HG02981 (cell line): Measurements from ENCODE around the gene AARSD1.
A peak's percentile ranks its signal among the peaks of the same experiment; 100 is the strongest.
"Not testable (repeated sequence)": the region's sequence is repeated elsewhere in the genome, so short reads cannot be mapped to it uniquely, and the experiment has no call there.

Source experiments
- ATAC-seq: cut with Tn5 transposase; IDR thresholded peaks from one replicate; pipeline ENCODE4 v1.9.1; 2021; ENCODE audit warnings: mild to moderate bottlenecking, moderate library complexity; ENCODE audit not compliant: unreplicated experiment

The AARSD1 gene

DNA sequence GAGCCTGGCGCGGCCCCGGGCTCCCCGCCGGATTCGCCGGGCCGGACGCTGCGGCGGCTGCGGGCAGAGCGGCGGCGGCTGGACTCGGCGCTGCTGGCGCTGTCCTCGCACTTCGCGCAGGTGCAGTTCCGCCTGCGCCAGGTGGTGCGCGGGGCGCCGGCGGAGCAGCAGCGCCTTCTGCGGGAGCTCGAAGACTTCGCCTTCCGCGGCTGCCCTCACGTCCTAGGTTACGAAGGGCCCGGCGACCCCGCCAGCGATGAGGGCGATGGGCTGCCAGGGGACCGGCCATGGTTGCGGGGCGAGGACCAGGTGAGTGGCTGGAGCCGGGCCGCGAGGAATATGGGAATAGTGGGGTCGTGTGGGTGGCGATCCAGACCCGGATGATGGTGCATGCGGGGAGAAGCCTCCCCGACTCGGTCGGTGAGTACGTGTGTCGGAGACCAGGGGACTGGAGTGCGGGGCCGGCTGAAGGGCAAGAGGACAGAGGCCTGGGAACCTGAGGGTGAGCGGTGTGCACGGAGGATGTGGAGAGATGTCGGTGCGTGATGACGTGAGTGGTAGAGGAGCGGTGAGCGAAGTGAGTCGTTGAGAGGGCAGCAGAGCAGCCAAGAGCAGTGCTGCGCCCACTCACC is 16.6 kb upstream of the AARSD1 start:
- ATAC-seq, result peak; percentile 38

DNA sequence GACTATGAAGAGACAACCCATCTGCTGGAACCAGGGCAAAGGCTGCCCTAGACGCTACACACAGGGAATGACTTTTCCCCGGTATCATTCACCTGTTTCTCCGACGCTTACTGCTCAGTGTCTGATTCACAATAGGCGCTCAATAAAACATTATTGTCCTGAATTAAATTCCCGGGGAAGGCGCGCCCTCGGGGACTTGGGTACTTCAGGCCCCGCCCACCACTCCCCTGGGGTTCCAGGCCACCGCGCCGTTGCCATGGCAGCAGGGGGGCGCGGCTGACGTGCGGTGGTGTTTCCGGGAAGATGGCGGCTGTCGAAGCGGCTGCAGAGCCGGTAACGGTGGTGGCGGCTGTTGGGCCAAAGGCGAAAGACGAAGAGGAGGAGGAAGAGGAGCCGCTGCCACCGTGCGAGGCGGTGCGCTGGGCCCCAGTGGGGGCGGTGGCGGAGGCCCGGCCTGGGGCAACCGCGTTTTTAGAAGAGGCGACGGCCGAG is 16.1 kb upstream of the AARSD1 start, which contains the start of gene RUNDC1:
TSS of gene RUNDC1 (plus strand) at position 292 of the 492 bp plus-strand sequence. CDS start at position 304, 12 bp downstream.
- peak; percentile 66 for ATAC-seq

DNA sequence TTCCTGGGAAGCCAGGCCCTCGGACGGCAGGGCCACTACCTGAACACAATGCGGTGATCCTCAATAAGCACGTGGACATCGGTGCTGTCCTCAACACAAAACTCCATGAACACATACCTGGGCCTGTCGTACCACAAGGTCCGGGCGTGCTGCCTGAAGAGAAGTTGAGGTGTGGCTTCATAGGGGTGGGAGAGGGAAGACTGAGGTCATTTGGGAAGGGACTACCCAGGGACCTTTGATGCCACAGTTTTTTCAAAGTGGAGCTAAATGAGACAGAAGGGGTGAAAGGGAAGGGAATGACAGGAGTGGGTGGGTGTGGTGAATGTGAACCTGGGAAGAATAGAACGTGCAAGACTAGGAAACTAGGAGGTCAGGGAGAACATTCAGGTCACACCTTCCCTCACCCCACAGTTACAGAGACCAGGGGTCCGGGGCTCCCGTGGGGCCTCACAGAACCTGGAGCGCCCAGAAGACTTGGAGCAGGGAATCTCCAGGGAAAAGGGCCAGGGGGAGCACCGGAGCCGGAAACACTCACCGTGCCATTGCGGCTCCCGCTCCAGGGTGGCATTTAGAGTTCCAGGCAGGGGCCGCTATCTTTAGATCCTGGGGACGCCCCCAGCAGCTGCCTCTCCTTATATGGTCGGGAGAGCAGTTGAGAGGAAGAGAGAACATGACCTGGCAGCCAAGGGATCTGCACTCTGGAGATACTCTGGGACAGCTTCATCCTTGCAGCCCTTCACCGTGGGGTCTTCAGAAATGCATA is 15.4 kb upstream of the AARSD1 start, which contains the start of gene PTGES3L:
TSS of gene PTGES3L (minus strand) at position 570 of the 763 bp plus-strand sequence. CDS start at position 543, 27 bp downstream.
- no peak for ATAC-seq

DNA sequence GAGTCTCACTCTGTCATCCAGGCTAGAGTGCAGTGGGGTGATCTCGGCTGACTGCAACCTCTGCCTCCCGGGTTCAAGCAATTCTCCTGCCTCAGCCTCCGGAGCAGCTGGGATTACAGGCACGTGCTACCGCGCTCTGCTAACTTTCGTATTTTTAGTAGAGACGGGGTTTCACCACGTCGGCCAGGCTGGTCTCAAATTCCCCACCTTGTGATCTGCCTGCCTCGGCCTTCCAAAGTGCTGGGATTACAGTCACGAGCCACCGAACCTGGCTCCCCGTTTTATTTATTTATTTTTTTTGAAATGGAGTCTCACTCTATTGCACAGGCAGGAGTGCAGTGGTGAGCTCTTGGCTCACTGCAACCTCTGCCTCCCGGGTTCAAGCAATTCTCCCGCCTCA is 11.4 kb upstream of the AARSD1 start:
- not testable (repeated sequence) for ATAC-seq

DNA sequence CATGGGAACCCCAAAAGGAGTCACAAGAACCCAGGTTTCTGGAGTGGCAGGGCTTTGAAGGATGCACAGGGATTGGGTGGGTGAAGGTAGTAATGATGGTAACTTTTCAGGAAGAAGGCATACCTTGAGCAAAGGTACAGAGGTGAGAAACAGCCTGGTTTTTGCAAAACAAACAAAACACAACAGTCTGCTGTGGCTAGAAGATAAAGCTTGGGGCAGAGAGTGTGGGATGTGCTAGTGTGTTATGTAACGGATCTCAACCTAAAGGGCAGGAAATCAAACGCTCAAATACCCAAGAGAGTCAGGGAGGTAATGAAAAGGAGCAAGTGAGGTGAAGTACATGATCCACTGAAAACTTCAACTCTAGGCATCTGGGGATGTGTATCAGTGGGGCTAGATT is 11.0 kb upstream of the AARSD1 start:
- ATAC-seq, result no peak

DNA sequence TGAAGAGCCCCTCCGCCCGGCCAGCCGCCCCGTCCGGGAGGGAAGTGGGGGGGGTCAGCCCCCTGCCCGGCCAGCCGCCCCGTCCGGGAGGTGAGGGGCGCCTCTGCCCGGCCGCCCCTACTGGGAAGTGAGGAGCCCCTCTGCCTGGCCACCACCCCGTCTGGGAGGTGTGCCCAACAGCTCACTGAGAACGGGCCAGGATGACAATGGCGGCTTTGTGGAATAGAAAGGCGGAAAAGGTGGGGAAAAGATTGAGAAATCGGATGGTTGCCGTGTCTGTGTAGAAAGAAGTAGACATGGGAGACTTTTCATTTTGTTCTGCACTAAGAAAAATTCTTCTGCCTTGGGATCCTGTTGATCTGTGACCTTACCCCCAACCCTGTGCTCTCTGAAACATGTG is 9.1 kb upstream of the AARSD1 start:
- not testable (repeated sequence) for ATAC-seq

DNA sequence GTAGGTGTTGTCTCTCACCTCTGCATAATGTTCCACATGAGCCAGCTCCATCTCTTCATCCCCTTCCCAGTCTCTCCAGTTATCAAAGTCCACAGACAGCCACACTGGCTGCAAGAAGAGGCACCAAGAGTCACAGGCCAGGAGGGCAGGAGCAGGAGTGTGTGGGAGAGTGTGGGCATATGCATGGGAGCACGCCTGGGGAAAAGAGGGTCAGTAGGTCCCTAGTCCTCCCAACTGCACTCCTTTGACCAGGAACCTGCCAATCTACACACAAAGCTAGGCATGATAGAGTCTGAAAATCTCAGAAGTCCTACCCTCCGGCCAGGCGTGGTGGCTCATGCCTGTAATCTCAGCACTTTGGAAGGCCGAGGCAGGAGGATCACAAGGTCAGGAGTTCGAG is 7.3 kb upstream of the AARSD1 start:
- ATAC-seq, result no peak

DNA sequence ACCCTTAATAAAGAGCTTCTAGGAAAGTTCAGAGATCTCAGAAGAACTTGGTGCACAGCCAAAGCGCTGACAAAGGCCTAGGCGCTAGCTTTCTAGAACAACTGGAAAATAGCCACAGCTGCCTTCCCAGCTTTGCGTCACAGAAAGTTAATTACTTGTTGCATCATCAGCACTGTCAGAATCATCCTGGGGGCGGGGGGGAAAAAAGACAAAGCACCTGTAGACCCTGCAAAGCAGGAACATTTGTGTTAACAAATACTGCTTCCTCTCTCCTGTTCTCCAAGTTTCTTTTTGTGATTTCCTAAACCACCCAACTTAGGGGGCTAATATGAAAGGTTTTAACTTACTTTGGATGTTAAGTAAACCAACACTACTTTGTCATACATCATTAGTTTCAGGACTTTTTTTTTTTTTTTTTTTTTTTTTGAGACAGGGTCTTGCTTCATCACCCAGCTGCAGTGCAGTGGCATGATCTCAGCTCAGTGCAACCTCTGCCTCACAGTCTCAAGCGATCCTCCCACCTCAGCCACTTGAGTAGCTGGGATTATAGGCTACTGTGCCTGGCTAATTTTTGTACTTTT is 4.8 kb upstream of the AARSD1 start:
- ATAC-seq, result no peak

DNA sequence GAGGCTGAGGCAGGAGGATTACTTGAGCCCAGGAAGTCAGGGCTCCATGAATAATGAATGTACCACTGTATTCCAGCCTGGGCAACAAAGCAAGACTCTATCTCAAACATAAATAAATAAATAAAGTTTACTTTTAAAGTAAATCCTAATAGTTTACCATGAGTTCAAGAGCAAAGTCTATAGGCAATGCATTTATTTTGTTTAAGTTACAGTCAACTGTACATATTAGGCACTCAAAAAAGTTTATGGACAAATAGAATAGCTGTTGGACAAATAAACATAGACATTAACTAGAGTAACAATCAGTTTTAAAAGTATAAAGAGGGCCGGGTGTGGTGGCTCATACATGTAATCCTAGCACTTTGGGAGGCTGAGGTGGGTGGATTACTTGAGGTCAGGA is 3.7 kb upstream of the AARSD1 start:
- ATAC-seq, result no peak

DNA sequence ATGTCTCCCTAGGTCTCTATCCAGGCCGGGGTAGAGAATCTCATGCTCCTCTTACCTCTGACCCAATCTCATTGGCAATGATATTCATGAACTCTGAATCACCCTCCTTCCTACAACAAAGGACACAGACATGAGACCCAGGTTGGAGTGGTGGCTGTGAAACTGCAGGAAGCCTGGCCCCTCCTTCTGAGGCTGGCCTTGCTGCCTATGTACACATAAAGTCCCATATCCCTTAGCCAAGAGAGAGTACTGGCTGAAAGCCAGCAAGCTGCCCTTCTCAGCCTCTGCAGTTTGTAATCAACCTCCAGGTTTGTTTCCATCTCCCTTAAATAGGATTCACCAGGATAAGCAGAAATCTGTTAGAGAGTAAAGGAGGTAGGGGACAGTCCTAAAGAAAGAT is 10.6 kb downstream of the AARSD1 start:
- no peak for ATAC-seq

DNA sequence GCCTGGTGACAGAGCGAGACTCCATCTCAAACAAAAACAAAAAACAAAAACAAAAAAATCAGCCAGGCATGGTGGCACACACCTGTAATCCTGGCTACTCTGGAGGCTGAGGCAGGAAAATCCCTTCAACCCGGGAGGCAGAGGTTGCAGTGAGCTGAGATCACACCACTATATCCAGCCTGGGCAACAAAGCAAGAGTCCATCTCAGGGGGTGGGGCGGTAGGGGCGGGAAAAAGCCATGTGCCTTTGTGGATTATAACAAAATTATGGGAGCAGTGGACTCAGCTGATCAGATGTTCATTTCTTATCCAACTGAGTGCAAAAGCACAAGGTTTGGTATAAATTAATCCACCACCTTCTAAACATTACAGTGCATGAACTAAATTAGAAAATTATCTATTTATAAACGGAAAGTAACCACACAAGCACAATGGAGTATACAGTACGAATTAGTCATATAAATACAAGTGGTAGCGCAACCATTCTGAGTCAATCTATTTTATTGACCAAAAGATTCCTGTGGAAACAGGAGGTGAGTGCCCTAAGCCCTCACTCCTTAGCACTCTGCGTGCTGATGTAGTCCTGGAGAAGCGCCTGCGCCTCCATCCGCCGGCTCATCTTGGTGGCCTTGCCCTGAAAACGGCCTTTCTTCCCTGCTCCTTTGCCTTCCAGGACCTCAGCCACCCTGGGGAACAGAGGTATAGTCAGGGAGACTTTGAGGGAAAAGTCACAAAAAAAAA is 14.0 kb downstream of the AARSD1 start:
- no peak for ATAC-seq

DNA sequence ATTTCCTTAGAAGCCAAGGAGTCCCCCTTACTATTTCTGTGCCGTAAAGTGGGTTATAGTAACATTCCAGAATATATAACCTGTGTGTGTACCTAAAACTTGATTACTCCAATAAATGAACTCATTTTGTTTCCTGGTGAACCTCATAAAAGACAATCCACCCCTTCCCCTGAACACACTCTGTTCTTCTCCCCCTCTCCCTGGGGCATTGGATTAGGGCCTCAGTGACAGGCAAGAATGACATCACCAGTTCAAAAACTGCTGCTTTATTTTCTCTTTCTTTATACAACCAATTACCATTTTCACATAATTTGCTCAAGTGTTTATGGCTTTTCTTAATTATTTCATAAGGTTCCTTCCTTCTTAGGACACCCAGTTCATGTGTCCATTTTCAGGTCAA is 17.4 kb downstream of the AARSD1 start:
- no peak for ATAC-seq

DNA sequence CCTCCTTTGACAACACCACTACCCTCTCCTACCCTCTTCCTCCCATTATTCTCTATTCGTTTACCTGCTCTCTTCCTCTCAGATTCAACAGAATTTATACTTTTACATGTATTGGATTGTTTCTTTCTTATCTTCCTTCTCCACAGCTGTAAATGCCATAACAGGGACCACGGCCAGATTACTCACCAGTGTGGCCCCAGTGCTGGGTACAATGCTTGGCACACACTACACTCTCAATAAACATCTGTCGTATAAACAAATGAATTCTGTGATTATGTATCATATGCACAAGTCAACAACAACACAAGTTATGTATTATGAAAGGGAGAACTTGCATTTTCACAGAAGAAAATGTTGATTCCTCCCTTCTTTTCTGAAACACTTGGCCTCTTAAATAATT is 20.0 kb downstream of the AARSD1 start:
- no peak for ATAC-seq

DNA sequence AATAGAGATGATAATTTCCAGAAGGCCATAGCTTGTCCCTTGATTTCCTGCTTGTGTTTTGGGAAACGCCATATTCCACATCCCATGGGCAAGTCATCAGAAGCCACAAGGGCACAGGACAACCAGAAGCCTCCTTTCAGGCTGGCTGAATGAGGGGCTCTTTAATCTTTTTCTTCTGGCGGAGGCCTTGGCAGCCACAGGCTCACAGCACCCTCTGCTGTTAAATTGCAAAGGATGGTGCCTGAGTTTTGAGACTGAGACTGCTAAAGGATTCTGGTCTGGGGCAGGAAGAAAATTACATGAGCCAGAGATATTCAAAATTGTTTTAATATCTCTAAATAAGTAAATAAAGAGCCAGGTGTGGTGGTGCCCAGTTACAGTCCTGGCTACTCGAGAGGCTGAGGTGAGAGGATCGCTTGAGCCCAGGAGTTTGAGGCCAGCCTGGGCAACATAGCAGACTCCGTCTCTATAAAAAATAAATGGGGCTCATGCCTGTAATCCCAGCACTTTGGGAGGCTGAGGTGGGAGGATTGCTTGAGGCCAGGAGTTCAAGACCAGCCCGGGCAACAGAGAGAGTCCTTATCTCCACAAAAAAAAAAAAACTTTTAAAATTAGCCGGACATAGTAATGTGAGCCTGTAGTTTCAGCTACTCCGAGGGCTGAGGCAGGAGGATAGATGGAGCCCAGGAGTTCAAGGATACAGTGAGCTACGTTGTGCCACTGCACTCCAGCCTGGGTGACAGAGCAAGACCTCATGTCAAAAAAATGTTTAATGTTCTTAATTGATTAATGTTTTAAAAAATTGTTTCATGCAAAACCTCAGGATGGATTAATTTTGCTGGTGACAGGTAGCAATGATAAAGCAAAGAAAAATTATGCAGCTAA is 26.3 kb downstream of the AARSD1 start:
- no peak for ATAC-seq

DNA sequence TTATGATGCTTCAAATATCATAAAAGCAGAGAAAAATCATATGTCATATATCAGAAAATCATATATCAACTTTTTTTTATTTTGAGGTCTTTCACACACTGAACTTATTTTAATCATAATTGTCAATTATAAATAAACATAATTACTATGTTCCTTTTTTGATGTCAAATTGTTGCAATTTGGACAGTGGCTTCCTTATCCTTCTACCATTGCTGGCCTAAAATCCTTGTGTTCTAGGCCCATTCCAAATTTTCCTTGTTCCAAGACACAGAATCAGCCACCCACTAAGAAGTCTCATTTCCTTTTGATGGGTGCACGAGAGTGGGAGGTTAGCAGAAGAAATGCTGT is 34.8 kb downstream of the AARSD1 start:
- no peak for ATAC-seq

DNA sequence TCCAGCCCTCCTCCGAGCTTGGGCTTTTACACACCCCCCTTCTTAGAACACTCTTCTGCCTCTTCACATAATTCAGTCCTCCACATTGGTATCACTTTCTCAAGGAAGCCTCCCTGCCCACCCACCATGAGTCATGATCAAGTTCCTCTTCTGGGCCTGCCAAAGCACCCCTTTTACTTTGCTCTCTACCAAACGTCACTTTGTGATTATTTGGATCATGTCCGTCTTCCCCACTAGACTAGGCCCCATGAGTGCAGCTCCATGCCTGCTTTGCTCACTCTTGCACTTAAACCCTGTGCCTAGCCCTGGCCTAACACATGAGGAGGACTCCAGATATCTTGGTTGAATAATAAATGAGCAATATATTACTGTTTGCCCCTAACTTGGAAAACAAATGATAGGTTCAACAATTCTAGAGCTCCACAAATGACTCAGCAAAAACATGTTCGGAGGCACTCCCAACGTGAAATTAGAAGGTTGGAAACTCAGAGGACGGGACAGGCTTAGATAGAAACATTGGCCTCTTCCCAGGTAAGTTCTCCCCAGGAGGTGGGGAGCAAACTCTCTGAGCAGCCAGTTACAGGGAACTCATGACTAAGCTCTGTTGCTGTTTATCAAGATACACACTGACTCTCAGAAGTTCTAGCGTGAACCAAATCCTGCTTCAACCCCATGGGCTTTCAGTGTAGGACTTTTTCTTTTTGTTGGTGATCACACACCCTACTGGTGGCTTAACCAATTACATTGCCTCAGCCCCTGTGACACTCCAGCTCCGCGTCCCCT is 35.3 kb downstream of the AARSD1 start:
- ATAC-seq, result no peak

DNA sequence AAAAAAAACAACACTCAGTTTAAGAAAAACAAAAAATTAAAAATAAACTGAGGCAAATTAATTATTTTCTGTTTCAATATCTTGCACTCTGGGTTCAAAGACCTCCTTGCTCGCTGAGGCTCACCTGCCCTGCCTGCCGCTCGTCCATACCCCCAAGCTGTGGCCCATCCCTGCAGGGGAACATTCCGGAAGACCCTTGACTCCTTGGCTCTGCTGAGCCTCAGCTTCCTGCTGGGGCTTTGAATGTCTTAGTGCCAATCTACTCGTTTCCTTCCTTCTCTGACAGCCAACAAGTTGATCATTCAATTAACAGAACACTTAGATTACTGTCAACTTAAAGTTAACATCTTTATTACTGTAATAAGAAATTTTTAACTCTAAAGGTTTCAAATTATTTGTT is 39.4 kb downstream of the AARSD1 start:
- ATAC-seq, result no peak

DNA sequence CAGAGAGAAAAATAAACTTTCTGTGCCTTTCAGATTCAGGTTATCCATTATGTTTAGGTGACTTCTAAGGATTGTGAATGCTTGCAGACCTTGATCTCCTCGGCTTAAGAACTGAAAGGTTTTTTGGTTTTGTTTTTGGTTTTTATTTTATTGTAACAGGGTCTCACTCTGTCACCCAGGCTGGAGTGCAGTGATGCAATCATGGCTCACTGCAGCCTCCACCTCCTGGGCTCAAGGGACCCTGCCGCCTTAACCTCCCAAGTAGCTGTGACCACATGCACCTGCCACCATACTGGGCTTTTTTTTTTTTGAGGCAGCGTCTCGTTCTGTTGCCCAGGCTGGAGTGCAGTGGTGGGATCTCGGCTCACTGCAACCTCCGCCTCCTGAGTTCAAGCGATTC is 40.8 kb downstream of the AARSD1 start:
- ATAC-seq, result not testable (repeated sequence)

DNA sequence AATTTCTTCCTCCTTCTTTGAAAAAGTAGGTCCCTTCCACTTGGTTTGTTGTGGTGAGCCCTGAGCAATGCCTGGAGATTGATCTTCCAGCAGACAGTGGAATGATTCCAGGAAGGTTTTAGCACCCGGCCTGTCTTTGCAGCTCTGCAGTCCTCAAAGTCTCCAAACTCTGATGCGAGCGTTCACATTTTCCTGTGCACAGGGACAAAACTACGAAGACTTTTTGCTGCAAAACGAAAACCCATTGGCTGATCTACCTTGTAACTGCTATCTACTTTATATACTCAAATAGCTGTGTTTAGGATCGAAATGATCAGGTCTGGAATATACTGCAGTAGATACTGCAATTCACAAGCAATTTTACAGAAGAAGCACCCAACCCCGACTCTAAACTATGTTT is 42.0 kb downstream of the AARSD1 start:
- ATAC-seq, result no peak

DNA sequence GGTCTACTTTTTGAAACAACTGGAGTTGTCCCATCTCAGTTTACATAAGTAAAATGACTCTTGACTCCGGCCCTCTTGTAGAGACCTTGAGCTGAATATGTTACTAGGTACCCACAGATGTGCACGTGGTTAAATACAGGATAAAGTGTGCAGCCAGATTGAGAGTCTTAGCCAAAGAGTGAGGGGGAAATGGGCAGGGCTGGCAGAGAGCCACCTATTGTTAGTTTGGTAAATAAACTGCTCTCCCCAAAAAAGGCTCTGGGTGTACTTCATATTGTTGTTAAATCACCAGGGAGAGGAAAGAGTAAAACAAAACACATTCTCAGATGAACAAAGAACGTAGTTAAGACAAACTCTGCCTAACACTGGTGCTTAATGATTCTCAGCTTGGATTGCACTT is 43.3 kb downstream of the AARSD1 start:
- no peak for ATAC-seq
